Measurements from ENCODE around the gene UBE2V1.

DNA sequence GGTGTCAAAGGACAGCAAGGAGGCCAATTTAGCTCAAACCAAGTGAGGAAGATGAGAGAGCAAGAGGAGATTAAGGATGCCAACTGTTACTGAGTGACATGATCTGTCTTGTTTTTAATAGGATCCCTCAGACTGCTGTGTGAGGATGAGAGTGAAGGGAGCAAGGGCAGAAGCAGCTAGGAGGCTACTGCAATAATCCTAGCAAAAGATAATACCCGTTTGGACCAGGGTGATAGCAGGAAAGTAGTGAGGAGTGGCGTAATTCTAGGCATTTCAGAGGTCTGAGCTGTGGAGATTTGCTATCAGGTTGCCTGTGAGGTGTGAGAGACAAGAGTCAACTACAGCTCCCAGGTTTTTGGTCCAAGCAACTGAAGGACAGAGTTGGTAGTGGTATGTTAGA, 14.7 kb downstream of the UBE2V1 start:
- TF ChIP-seq CTCF (IDR thresholded peaks at IDR 0.05) (no peak), POLR2A (IDR thresholded peaks at IDR 0.05) (no peak), EP300 (IDR thresholded peaks at IDR 0.05) (no peak)
